ENCODE results near the gene THOC5.

GRCh38 chr22:29458551-29458950 lies 95.0 kb downstream of the THOC5 start:
- TF ChIP-seq CTCF (IDR thresholded peaks at IDR 0.05) = no peak
- no peak for TF ChIP-seq POLR2A (IDR thresholded peaks at IDR 0.05)
